ENCODE results near the gene CERCAM.

- TF ChIP-seq ZNF70 (CRISPR knock-in tag; IDR thresholded peaks at IDR 0.05) (no peak), ZFP3 (CRISPR knock-in tag; IDR thresholded peaks at IDR 0.05) (no peak), OSR1 (CRISPR knock-in tag; IDR thresholded peaks at IDR 0.05) (no peak), ISL1 (CRISPR knock-in tag; IDR thresholded peaks at IDR 0.05) (no peak), ARNTL (CRISPR knock-in tag; IDR thresholded peaks at IDR 0.05; ENCODE audit: borderline replicate concordance, low read depth) (no peak)
- TF ChIP-seq, protein P1, sequence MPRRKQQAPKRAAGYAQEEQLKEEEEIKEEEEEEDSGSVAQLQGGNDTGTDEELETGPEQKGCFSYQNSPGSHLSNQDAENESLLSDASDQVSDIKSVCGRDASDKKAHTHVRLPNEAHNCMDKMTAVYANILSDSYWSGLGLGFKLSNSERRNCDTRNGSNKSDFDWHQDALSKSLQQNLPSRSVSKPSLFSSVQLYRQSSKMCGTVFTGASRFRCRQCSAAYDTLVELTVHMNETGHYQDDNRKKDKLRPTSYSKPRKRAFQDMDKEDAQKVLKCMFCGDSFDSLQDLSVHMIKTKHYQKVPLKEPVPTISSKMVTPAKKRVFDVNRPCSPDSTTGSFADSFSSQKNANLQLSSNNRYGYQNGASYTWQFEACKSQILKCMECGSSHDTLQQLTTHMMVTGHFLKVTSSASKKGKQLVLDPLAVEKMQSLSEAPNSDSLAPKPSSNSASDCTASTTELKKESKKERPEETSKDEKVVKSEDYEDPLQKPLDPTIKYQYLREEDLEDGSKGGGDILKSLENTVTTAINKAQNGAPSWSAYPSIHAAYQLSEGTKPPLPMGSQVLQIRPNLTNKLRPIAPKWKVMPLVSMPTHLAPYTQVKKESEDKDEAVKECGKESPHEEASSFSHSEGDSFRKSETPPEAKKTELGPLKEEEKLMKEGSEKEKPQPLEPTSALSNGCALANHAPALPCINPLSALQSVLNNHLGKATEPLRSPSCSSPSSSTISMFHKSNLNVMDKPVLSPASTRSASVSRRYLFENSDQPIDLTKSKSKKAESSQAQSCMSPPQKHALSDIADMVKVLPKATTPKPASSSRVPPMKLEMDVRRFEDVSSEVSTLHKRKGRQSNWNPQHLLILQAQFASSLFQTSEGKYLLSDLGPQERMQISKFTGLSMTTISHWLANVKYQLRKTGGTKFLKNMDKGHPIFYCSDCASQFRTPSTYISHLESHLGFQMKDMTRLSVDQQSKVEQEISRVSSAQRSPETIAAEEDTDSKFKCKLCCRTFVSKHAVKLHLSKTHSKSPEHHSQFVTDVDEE (CRISPR knock-in tag; IDR thresholded peaks at IDR 0.05), result no peak
- TF ChIP-seq, protein P2, sequence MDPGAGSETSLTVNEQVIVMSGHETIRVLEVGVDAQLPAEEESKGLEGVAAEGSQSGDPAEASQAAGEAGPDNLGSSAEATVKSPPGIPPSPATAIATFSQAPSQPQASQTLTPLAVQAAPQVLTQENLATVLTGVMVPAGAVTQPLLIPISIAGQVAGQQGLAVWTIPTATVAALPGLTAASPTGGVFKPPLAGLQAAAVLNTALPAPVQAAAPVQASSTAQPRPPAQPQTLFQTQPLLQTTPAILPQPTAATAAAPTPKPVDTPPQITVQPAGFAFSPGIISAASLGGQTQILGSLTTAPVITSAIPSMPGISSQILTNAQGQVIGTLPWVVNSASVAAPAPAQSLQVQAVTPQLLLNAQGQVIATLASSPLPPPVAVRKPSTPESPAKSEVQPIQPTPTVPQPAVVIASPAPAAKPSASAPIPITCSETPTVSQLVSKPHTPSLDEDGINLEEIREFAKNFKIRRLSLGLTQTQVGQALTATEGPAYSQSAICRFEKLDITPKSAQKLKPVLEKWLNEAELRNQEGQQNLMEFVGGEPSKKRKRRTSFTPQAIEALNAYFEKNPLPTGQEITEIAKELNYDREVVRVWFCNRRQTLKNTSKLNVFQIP (CRISPR knock-in tag; IDR thresholded peaks at IDR 0.05; ENCODE audit: borderline replicate concordance, low read depth), result no peak
Measured at GRCh38 chr9:128374221-128374675, 46.4 kb upstream of the CERCAM start.
